Hepatocyte (in vitro differentiated cells): ENCODE measurements around the gene ARL2BP.

Experiments used
- CTCF ChIP-seq: fragments of 200-600 bp; sonication (generic); IDR thresholded peaks from 2 replicates; pipeline ENCODE4 v1.5.1; 2016; ENCODE audit warnings: antibody characterized with exemption, mild to moderate bottlenecking; ENCODE audit not compliant: poor library complexity
- EZH2 ChIP-seq: fragments of 200-600 bp; sonication (generic); IDR thresholded peaks from 2 replicates; pipeline ENCODE4 v1.6.1; 2016; ENCODE audit warnings: antibody characterized with exemption, mild to moderate bottlenecking, borderline replicate concordance

DNA sequence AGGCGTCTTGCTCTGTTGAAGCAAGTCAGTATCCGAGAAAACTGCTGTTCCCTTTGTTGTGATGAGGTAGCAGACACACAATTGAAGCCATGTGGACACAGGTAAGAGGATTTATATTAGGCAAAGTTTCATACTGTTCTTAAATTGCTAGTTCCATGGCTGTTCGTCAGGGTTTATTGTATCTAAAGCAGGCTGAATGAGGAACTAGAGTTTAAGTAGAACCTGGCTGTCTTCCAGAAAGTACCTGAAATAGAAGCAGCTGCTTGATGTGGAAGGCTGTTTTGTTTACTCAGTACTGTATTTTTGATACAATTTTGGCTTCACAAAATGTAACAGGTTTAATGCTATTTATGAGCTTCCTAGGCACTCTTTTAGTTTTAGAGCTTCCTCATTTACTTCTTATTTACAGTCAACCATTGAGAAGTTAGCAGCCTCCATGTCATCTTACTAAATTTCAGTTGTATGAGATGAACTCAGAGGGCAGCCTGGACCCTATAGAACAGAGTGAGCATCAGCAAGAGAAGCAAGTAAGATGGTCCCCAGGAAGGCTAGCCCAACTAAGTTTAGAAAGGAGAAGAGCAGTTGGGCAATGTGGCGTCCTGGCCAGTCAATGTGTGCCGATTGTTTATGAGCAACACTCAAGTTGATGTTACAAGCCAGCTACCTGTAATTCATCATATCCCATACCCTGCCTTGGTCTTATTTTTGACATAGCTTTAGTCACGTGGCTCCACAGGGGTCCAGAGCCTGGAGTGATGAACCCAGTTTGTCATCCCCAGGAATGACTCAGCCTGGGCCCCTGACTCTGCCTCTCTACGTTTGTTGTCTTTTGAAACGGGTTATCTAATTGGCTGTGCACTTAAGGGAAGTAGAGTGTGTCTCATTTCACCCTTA is 9.7 kb upstream of the ARL2BP start:
- TF ChIP-seq EZH2 (no peak), CTCF (no peak)
